ENCODE results near the gene SNX30. TPM values are rescaled to one million over a fixed set of nuclear protein-coding genes. Genes with fewer than 3 reads are reported as not detected.
A peak's percentile ranks its signal among the peaks of the same experiment; 100 is the strongest.

SNX30 gene
- total RNA-seq, 1 donor = 22.0 TPM

GRCh38 chr9:112751056-112751795 lies 666 bp downstream of the SNX30 start:
- TF ChIP-seq CTCF (IDR thresholded peaks at IDR 0.05; ENCODE audit: insufficient read depth, low read length) = no peak
- peak; percentile 58 for DNase-seq (ENCODE audit: low read depth)
- H3K4me3 ChIP-seq (ENCODE audit: low read depth, low read length) = peak overlapping the region; percentile 97

DNA sequence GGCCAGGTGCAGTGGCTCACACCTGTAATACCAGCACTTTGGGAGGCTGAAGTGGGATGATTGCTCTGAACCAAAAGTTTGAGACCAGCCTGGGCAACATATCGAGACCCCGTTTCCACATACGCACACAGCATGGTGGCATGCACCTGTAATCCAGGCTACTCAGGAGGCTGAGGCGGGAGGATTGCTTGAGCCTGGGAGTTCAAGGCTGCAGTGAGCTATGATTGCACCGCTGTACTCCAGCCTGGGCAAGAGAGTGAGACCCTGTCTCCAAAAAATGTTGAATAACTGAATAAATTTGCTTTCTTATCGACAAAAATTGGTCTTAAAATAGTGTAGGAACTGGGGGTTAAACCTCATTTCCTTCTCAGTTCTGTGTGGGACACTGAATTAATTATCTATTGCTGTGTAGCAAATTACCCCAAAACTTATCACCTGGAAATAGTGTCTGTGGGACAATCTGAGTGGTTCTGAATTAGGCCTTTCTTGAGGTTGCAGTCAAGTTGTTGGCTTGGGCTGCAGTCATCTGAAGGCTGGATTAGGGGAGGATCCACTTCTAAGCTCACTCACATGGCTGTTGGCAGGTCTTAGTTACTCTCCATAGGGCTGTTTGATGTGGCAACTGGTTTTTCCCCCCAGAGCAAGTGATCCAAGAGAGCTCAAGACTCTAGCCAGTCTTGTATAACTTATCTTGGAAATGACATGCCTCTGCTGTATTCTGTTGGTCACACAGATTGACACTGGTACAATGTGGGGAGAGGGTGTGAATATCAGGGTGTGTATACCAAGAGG lies 2.0 kb downstream of the SNX30 start:
- DNase-seq (ENCODE audit: low read depth) = peak; percentile 53
- no peak for TF ChIP-seq CTCF (IDR thresholded peaks at IDR 0.05; ENCODE audit: insufficient read depth, low read length)
- H3K4me3 ChIP-seq (ENCODE audit: low read depth, low read length) = peak overlapping the region; percentile 97

DNA sequence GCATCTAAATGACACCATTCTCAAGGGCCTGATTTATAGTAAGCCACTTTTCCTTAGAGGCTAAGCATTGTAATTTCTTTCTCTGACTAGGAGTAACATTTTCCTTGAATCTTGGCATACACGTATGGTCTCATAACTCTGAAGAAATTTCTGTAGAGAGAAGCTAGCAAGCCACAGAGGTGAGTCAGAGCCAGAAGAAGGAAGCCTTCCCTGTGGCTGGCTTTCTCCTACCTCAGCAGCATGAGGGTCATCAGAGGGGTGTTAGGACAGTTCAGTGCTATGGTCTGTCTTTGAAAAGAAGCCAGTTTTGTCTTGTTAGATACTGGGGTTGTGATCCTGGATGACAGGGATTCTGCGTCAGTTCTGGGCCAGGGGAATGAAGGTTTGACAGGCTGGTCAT lies 3.2 kb downstream of the SNX30 start:
- DNase-seq (ENCODE audit: low read depth) = peak; percentile 87
- TF ChIP-seq CTCF (IDR thresholded peaks at IDR 0.05; ENCODE audit: insufficient read depth, low read length) = no peak
- H3K4me3 ChIP-seq (ENCODE audit: low read depth, low read length) = no peak overlapping the region

DNA sequence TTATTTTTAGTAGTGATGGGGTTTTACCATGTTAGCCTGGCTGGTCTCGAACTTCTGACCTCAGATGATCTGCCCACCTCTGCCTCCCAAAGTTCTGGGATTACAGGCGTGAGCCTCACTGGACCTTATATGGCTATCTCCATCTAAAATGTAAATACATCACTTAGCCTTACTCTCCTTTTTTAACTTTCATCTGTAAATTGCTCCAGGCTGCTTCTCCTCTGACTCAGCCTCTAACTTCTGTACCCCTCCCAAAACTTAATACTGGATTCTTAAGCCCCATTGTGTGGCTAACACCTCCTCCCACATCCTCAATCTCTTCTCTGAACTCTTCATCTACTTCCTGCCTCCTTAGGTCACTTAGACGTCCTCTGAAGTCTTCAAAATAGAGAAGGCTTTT lies 4.0 kb downstream of the SNX30 start:
- no peak overlapping the region for H3K4me3 ChIP-seq (ENCODE audit: low read depth, low read length)
- peak; percentile 86 for DNase-seq (ENCODE audit: low read depth)
- no peak for TF ChIP-seq CTCF (IDR thresholded peaks at IDR 0.05; ENCODE audit: insufficient read depth, low read length)

- DNase-seq (ENCODE audit: low read depth) = peak; percentile 76
- peak overlapping the region; percentile 11 for H3K4me3 ChIP-seq (ENCODE audit: low read depth, low read length)
- no peak for TF ChIP-seq CTCF (IDR thresholded peaks at IDR 0.05; ENCODE audit: insufficient read depth, low read length)
Measured at GRCh38 chr9:112755016-112755427, 4.5 kb downstream of the SNX30 start.

- peak; percentile 60 for DNase-seq (ENCODE audit: low read depth)
- H3K4me3 ChIP-seq (ENCODE audit: low read depth, low read length) = no peak overlapping the region
Measured at GRCh38 chr9:112755675-112756074, 5.1 kb downstream of the SNX30 start.

More at GRCh38 chr9:112755675-112756074, 5.1 kb downstream of the SNX30 start:
- no peak for TF ChIP-seq CTCF (IDR thresholded peaks at IDR 0.05; ENCODE audit: insufficient read depth, low read length)
